ENCODE results near the gene DDB1. TPM values are rescaled to one million over a fixed set of nuclear protein-coding genes. Genes with fewer than 3 reads are reported as not detected.

The DDB1 gene
- total and polyA plus RNA-seq, 2 of the 13 experiments (the other 11 are each of a cell fraction or from before 2014, with no cell fraction given): 217 to 266 TPM

- TF ChIP-seq ZNF687 (CRISPR knock-in tag; IDR thresholded peaks at IDR 0.05) (peak; percentile 99), RBFOX2 (IDR thresholded peaks at IDR 0.05; ENCODE audit: low read depth, low read length) (peak; percentile 93), POLR2G (IDR thresholded peaks at IDR 0.05; ENCODE audit: low read depth, low read length) (peak; percentile 90), ZNF296 (CRISPR knock-in tag; conservative IDR thresholded peaks at IDR 0.05) (no peak), NKX3-1 (CRISPR knock-in tag; IDR thresholded peaks at IDR 0.05) (peak; percentile 68; the same call in 1 of the 2 replicates), CEBPZ (IDR thresholded peaks at IDR 0.05; ENCODE audit: low read length) (no peak), DZIP1 (CRISPR knock-in tag; IDR thresholded peaks at IDR 0.05) (0 out of 2 replicates have a peak, but pooled peaks have one; percentile 31), THYN1 (CRISPR knock-in tag; IDR thresholded peaks at IDR 0.05; ENCODE audit: borderline replicate concordance, low read depth) (0 out of 2 replicates have a peak, but pooled peaks have one; percentile 74), ATF7 (IDR thresholded peaks at IDR 0.05) (no peak), ATF7 (CRISPR knock-in tag; IDR thresholded peaks at IDR 0.05) (0 out of 2 replicates have a peak, but pooled peaks have one; percentile 35), ZNF24 (IDR thresholded peaks at IDR 0.05) (no peak), HNRNPL (IDR thresholded peaks at IDR 0.05; ENCODE audit: low read depth, low read length) (peak; percentile 90), ATF3 (CRISPR knock-in tag; IDR thresholded peaks at IDR 0.05) (no peak), FOXA1 (IDR thresholded peaks at IDR 0.05) (no peak), FOXA1 (CRISPR knock-in tag; IDR thresholded peaks at IDR 0.05) (no peak), MTA1 (CRISPR knock-in tag; IDR thresholded peaks at IDR 0.05; ENCODE audit: borderline replicate concordance) (no peak), MED13 (CRISPR knock-in tag; IDR thresholded peaks at IDR 0.05) (no peak; the same call in 1 of the 2 replicates), GABPA (IDR thresholded peaks at IDR 0.05; ENCODE audit: low read depth, low read length) (peak; percentile 78), GABPA (CRISPR knock-in tag; IDR thresholded peaks at IDR 0.05; ENCODE audit: low read depth) (peak; percentile 96)
Observed at GRCh38 chr11:61361741-61362541, 29.0 kb upstream of the DDB1 start, which contains the start of the genes CYB561A3 and TMEM138 (continued).
